HepG2 (cell line): ENCODE data around the gene DOCK3.

Source experiments
- AFF4 ChIP-seq: sonication (generic); formaldehyde crosslinking; IDR thresholded peaks from 2 replicates; pipeline ENCODE4 v1.4.0; 2020; ENCODE audit warnings: missing genetic modification reagents
- CTCF ChIP-seq: sonication (generic); formaldehyde crosslinking; IDR thresholded peaks from 2 replicates; pipeline ENCODE4 v1.5.0; 2020; ENCODE audit warnings: mild to moderate bottlenecking, missing genetic modification reagents, moderate library complexity
- PBX3 ChIP-seq: sonication (generic); formaldehyde crosslinking; IDR thresholded peaks from 2 replicates; pipeline ENCODE4 v1.8.1; 2023; ENCODE audit warnings: missing genetic modification reagents, inconsistent platforms, borderline replicate concordance

GRCh38 chr3:51110586-51110985, 435.9 kb downstream of the DOCK3 start:
- no peak for TF ChIP-seq CTCF (CRISPR knock-in tag)
- no peak for TF ChIP-seq AFF4 (CRISPR knock-in tag)
- no peak for TF ChIP-seq PBX3 (CRISPR knock-in tag)
